HTR-8/SVneo (cell line): ENCODE results near the gene NFKB1.

Source experiments
- DNase-seq: peaks from one replicate; pipeline ENCODE4 v3.0.0; 2011; ENCODE audit warnings: low spot score, mixed read lengths; ENCODE audit not compliant: insufficient read length
- FAIRE-seq: peaks from 2 replicates; lab custom pipeline; 2011; peaks lifted over from hg19 to GRCh38; lab: Jason Lieb, UNC

The NFKB1 gene

DNA sequence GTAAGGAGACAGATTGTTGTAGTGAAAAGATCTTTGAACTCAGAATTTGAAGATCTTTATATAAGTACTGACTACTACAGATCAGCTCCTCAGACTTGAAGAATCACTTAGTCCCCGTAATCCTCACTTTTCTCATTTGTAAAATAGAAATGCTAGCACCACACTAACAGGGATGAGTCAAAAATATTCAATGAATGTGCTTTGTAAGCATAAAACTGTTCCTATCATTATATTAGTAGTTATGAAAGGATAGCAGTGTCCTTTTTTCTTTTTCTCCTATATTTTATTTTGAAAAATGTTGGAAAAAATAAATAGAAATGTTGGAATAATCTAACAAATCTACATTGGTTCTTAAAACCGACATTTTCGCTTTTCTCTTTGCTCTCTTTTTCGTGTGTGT lies 25.4 kb downstream of the NFKB1 start:
- no peak for DNase-seq
- FAIRE-seq, result no peak

DNA sequence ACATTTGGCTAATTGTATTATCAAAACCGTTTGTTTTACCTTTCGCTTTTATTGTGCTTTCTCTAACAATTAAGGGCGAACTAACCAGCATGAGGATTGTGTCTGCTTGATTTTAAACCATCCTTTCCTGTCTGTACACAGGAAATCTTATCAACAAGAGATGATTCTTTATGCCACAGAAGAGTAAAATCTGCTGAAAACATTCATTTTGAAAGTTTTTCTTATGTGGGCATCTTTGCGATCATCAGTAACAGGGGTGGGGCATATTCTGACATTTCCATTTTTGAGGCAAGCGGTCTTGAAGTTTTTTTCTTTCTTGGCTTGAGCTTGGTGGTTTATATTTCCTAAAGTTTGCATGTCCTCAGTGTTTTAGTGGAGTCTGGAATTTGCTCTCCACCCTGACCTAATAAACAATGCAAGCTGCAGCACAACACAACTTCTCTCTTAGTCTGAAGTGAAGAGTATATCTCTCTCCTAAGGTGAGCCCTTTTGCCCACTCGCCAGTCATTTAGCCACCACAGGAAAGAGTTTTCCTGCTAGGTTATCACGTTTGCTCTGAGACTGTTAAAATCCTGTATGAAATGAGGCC lies 26.6 kb downstream of the NFKB1 start:
- DNase-seq, result no peak
- no peak for FAIRE-seq

DNA sequence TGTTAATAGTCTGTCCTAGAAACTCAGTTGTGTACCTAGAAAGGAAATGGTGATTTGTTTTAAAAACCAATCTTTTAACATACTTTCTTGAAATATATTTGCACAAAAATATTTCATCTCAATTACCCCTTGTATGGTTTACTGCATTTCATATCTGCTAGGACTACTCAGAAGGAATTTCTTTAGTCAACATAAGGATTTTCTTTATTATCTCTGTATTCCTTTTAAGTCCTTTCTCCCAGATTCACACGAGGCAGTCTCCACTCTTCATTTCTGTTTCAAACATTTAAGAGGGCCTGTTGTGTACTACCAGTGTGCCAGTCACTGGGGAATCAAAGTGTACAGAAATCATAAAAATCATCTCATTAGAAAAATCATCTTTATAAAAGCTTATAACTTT lies 28.8 kb downstream of the NFKB1 start:
- FAIRE-seq, result no peak
- DNase-seq, result no peak

DNA sequence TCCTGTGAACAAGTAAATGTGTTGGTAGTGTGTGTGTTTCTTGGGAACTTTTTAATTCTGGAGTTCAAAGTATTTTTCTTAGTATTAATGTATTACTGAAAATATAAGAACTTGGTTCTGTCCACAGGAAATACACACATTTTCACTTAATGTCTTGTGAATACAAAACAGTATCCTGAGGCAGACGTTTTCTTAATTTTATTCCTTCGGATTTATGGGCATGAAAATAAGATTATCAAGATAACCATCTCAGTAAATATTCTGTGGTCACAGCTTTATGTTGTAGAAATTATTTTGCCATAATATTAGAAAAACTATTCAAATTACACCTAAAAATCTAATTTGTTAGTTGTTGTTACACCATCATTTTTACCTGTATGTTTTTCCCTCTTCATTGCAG lies 29.8 kb downstream of the NFKB1 start:
- FAIRE-seq (no peak), DNase-seq (no peak)

DNA sequence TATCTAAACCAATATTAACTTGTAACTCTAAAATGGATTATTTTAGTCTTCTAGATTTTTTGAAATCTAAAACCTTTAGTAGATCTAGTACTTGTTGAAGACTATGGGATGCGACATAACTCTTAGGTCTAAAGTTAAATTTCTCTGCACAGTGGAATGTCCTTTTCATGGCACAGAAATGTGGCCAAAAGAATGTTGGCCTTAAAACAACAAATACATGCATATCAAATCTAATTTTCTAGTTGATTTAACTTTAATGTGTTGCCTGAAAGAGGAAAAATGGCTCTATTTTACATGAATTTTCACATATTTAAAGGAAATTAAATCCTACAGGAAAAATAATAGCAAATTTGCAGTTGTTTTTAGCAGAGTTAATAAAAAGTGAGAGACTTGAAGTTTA lies 30.3 kb downstream of the NFKB1 start:
- DNase-seq, result no peak
- no peak for FAIRE-seq

DNA sequence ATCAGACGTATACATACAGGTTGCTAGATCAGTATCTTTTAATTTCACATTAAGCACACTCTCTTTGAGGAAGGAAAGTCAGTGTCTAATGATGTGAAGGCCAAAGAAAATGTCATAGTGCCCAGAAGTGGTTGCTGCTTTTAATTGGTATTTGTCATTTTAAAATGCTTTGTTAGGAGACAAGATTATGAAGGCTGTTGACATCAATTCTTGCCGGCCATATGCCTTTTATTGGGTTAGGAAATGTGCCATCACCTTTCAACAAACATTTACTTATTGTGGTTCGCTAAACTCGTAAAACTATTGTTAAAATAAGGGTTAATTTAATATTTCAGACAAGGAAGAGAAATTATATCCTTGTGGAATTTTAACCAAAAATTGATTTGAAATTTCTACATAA lies 32.2 kb downstream of the NFKB1 start:
- DNase-seq (no peak), FAIRE-seq (no peak)

DNA sequence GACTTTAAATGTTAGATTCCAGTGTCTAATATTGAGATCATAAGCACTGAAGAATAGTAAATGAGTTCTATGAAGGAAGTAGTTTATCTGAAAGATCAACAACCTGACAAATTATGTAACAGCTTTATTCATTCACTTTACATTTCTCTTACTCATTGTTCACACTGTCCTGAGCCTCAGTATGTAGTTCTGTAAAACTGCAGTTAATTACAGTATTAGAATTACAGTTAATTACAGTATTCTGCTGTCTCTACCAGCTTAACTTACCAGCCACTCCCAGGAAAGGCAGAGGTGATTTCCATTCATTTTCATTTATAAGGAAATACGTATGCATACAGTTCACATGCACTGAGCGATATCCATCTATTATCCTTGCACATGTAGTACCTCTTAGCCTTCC lies 32.7 kb downstream of the NFKB1 start:
- FAIRE-seq (no peak), DNase-seq (no peak)

DNA sequence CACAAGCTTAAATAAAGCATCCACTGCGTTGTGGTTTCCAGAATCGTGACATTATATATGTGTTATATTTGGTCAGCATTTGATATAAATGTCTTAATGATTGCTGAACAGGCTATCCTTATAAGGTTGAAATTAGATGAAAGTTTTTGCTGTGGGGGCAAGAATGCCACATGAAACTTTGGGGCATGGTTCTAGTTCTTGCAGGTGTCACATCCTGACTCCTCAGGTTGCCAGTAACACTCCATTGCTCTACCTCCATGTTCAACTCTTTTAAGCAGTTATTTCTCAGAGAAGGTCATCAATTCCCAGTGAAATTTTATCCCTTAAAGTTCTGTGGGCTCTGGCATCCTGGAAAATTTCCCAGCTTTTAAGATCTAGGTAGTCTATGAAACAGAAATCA lies 33.7 kb downstream of the NFKB1 start:
- DNase-seq (no peak), FAIRE-seq (no peak)

DNA sequence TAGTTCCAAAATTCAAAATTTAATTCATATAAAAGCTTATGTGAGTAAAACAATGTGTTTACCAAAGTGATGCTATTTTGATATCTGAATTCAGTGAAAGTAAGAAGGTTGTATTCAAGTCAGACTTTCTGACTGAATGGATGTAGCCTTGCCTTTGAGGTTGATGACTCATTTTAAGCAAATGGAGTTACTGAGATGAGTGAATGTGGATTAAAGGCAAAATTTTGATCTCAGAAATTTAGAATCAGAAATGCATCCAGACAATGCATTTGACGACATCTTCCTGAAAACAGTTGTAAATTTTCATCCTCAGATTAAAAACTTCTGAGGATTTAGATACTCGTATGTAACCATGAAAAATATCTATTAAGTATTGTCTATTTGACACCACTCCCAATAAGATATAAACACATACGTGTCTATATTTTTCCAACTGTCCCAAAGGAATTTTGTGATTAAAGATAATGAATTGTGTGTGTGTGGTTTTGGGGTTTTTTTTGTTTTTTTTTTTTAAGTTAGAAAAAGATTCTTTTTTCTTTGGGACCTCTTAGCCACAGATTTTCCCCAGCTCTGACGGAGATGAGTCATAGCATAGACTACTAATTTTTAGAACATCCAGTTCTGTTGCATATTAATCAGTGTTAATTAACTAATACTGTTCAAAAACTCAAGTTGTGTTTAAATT lies 34.4 kb downstream of the NFKB1 start:
- DNase-seq, result peak; percentile 10
- no peak for FAIRE-seq

DNA sequence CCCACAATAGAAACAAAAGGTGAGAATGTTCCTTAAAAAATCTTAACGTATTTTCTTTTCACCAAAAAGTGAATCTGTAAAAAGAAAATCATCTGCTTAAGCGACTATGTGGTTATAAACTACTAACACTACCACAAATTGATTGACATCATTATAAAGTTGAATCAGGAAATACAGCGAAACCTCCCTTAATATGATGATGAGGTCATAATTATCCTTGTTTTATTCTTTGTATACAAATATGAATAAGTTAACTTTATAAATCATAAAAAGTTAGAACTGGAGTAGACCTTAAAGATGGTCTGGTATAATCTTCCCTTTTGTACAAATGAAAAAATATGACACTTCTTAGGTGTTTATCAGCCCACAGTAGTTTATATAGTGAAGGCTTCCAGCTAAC lies 35.6 kb downstream of the NFKB1 start:
- no peak for DNase-seq
- no peak for FAIRE-seq

DNA sequence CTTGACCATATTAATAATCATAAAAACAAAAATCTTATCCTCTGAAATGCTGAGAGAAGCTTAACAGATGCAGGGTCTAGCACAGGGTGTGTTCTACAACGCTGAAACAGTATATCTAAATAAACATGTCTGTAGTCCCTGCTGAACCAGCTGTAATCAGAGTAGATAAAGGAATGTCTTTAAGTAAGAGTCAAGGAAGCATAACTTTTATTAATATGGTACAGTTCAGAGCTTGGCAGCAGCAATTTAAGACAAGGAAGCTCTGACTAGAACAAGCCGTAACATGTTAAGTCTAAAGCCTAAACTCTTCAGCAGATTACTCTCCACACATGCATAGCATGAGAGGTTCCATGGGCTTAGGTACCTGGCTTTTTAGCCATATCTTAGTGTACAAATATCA lies 36.1 kb downstream of the NFKB1 start:
- no peak for FAIRE-seq

DNA sequence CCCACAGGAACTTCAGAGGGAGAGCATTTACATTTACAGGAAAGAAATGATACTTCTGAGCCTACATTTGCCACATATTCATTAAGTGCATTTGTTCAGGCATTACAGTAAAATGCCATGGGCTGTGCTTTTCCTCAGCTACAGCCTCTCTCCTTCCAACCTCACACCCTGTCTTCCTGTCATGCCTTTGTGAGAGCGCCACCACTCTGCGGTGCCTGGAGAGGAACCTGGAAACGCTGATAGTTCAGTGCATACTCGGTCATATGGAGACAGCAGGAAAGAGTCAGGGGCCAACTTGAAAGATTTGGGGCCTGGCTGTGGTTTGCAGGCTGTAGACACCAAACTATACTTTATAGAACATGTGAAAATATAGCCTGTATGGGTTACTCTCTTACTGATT lies 40.5 kb downstream of the NFKB1 start:
- FAIRE-seq (no peak), DNase-seq (no peak)

More for the DNA sequence above, 36.1 kb downstream of the NFKB1 start:
- no peak for DNase-seq

DNA sequence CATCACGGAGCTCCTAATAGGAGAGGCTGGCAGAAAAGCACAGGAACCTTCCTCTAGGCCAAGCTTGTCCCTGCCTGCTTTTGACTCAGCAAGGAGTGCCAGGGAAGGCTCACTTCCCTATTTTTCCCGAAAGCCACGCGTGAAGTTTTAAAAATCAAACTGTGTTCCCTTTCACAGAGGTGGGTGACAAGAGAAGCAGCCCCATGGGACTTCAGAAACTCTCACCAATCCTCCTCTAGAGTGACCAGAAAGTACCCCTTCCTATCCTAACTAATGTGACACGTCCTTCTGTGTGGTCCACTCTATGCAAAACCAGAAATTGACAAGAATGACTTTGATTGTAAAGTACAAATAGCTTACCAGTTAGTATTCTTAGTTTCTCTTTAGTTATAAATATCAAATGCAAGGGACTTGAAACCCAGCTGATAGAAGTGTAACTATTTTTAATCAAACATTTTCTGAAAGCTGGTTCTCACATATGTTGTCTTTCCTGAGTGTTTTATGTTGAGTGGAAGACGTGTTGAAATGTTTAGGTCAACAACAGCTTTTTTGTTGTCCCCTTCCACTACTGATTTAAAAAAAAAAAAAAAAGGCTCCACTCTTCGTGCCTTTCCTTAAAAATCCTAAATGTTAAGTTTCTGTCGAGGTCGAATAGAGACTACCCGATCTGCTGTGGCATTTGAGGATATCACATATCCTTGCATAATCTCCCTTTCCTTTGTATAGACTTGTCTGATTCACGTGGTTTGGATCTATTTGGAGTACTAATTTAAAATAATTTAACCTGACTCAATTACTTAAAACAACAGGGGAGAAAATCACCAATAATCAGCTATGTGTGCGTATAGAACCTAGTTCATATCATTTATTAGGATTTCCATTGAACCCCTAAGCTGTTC lies 42.1 kb downstream of the NFKB1 start:
- FAIRE-seq, result no peak
- DNase-seq, result no peak

DNA sequence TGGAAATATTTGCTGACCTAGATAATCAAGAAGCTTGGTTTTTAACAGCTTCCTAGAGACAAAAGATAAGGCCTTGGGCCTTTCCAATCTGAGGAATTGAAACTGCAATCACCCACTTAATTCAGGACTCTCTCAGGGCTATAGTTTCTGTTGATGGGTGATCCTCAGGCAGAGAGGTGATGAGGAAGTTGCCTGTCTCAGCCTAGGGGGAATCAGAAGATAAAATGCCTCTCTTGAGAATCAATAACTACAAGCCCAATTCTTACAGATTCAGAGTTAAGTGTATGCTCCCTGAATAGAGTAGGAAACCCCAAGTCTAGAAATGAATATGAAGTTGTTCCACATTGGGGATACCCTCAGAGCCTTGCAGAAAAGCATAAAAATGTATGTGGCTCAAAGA lies 45.5 kb downstream of the NFKB1 start:
- no peak for FAIRE-seq

DNA sequence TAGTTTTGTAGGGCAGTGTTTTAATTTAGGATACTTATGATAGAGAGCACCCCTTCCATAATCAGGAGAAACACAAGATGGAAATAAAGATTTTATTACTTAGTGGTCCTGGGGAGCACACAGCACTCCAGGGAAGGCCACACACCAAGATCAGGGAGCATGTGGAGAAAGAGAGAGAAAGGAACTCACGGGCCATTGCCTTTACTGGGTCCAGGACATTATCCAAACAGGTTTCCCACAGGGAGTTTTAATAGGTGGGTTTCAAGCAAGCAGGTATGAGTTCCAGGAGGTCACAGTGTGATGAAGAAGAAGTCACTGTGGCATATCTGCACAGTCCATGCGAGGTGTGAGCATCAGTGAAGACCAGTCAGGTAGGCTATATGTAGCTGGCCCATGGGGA lies 46.8 kb downstream of the NFKB1 start:
- DNase-seq (no peak), FAIRE-seq (no peak)

More for the DNA sequence above, 45.5 kb downstream of the NFKB1 start:
- no peak for DNase-seq

DNA sequence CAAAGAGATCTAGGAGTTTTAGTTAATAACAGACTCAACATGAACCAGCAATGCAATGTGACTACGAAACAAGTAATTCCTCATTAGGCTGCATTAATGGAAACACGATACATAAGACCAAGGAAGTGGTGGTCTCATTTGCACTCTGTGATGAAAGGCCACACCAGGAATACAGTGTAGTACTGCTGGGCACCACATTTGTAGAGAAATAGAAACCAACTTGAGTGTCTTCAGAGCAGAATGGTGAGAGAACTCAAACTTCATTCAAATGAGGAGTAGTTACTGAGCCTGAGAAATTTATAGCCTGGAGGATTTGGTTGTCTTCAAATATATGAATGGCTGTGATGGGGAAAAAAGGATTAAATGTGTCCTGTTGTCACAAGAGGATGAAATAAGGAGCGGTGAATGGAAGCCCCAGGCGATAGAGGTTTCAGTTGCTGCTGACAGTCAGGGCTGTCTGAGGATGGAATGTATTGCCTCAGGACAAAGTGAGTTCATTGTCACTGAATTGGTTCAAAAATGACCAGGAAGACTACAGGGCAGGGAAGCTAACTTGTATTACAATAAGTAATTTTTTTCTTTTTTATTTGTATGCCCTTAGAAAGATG lies 50.9 kb downstream of the NFKB1 start:
- FAIRE-seq (no peak), DNase-seq (no peak)

DNA sequence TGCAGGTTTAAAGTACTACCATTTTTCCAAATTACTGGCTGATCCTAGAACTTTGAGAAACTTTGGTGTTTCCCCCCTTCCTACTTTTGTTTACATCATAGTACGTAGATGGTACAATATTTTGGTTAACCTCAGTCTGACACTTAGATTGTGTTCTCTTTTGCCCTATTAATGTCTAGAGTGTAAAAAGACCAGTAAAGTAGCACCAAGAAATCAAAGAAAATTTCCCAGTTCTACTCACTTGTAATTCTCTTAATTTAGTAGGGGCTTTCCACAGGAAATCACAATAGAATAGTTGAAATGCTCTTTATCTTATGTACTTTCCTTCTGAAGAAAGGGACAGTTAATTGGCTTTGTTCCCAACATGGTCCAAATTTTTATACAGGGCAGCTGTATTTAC lies 51.6 kb downstream of the NFKB1 start:
- DNase-seq (no peak), FAIRE-seq (no peak)

DNA sequence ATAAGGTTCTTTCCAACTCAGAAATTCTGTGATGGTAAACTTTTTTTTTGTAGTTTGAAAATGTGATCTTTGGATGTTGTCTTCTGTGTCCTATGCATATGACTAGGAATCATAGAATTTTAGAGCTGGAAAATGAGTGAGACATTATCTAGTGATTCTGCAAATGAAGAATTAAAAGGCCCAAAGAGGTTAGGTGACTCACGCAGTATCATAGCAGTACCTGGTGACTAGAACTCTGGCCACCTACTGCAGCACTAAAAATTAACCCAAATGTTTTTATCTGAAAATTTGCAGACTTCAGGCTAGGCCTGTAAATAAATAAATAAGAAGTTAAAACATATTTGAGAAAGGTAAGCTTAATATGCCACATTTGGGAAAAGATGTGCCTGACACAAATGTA lies 52.8 kb downstream of the NFKB1 start:
- FAIRE-seq (no peak), DNase-seq (no peak)

DNA sequence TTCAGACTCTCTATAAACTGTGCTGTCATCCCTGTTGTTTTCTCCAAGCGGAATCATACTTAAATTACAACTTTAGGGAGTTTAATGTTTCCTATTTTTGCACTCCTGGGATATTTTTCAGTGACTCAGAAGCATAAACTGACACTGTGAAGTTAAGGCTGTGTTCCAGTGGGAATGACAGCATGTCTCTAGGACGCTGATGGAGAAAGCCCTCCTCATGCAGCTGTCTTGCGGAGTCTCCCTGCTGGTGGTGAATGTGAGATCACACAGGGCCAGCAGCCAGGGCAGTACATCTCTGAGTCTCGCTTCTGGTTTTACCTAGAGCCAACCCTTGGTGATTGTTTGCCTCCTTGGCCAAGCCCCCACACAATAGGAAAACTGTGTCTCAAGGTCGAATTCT lies 53.3 kb downstream of the NFKB1 start:
- DNase-seq, result no peak
- no peak for FAIRE-seq

DNA sequence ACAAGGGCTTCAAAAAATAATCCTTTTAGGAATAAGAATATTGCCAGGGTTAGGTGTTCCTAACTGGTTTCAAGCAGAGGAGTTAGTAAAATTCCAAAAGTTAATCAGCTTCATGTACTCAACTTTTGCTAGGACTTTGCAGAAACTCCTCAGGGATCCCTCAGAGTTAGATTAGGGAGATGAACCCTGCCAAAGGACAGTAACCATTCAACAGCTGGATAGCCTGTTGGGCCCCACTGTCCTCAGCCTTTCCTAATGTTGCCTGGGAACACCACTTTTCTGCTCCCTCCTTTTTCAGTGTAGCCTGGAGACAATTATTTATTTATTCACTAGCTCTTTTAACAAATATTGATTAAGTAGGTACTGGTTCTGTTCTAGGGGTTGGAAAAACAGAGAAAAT lies 53.8 kb downstream of the NFKB1 start:
- no peak for DNase-seq
- no peak for FAIRE-seq

DNA sequence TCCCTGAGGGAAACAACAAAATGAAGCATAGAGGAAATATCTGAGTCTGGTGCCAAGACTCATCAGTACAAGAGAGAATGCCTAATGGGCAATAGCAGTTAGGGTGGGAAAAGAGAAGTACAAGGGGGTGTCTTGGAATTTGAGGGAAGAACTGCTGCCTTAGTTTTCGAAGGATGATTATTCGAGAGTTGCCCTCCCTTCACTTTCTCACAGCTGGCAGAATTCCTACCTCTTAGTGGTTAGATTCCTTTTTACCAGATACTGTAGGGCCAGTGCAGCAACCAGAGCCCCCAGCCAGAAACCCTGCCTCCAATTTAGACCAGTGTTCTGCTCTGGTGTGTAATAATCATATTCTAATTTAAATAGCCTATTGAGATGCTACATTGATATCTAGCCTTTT lies 56.5 kb downstream of the NFKB1 start:
- no peak for FAIRE-seq
- DNase-seq, result no peak
